ENCODE measurements around the gene AFF3. TPM values are rescaled to one million over a fixed set of nuclear protein-coding genes. Genes with fewer than 3 reads are reported as not detected.

Gene AFF3
- polyA plus RNA-seq, 3 donors, result 16.2 to 22.8 (median 18.5) TPM

DNA sequence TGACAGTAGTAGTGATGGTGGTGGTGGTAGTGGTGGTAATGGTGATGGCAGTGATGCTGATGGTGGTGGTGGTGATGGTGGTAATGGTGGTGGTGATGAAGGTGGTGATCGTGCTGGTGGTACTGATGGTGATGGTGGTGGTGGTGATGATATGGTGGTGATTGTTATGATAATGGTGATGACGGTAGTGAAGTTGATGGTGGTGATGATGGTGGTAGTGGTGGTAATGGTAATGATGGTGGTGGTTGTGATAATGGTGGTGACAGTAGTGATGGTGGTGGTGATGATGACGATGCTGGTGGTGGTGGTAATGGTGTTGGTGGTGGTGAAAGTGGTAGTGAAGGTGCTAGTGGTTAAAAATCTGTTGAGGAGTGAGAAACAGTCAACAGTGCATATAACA lies 125.6 kb downstream of the AFF3 start:
- DNase-seq (ENCODE audit: low read depth in 3 of 3, low spot score in 2 of 3), result no peak

DNA sequence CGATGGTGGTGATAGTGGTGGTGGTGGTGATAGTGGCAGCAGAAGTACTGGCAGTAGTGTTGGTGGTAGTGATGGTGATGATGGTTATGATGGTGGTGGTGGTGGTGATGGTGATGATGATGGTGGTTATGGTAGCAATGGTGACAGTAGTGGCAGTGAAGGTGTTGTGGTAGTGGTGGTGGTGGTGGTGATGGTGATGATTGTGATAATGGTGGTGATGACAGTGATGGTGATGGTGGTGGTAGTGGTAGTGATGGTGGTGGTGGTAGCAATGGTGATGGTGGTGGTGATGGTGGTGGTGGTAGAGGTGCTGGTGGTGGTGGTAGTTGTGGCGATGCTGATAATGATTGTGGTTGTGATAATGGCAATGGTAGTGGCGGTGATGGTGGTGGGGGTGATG lies 126.5 kb downstream of the AFF3 start:
- no peak for DNase-seq (ENCODE audit: low read depth in 3 of 3, low spot score in 2 of 3)

DNA sequence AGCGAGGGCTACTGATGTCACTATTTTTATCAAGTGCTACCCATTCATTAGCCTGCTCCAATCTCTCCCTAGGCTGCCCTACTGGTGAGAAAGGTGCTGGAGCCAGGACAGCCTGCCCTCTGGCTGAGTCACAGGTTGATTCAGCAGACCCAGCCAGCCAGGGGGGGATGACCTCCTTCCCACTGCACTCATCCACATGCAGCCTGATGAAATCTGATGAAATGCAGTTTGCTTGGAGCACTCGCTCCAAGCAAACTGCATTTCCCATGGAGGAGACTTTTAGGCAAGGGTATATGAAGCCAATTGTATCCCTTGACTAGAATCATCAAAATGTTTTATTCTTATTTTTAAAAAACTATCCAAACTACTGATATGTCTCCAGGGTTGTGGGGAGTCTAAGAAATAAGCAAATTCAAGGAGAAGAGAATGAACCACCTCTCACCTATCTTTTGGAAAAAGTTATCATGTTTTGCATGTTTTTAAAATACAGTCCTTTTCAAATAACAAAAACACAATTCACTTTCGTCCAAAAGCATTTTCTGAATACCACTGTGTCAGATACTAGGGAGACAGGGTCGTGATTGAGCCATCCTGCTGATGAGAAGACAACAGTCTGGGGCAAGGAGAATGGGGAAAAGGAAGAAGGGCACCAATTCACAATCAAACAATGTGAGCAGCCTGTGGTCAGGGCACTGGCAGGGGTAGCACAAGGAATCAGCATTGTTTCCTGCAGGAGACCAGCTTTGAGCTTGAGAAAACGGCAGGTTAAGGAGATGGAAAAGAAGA lies 128.3 kb downstream of the AFF3 start:
- no peak for DNase-seq (ENCODE audit: low read depth in 3 of 3, low spot score in 2 of 3)

DNA sequence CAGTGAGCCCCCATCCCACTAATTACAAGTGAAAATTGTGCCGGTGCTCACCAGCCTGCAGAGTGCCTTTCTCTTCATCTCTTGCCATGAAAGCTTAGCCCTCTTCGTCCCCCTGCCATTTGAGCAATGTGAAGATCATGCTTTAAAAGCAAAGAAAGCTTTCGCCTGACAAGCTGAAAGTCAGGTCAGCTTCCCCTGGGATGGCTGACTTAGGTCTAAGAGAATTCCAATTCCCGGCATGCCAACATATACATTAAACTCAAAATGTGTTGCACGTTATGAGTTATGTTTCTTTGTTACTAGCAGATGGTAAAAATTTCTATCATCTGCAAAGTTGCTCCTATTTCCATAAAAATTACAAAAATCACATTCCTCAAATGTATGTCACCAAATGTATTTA lies 129.8 kb downstream of the AFF3 start:
- no peak for DNase-seq (ENCODE audit: low read depth in 3 of 3, low spot score in 2 of 3)

DNA sequence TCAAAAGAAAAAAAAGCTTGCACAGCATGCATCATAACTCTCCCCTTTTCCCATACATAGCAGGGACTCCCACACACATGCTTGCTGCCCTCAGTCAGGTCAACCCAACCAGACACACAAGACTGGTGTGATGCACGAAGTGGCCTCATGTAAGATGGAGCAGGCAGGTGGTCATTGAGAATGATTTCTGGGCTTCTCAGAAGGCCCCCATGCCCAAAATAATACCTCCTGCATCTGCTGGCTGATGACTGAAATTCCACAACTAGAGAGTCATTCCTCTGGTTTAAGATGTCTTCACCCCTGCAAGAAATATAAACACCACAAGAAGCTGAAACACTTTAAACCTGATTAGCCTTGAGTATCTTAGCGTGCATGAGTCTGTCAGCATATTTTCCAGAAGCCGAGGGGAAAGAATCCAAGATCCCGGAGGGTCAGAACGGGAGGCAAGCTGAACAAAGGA lies 131.1 kb downstream of the AFF3 start:
- DNase-seq (ENCODE audit: low read depth in 3 of 3, low spot score in 2 of 3), result no peak

DNA sequence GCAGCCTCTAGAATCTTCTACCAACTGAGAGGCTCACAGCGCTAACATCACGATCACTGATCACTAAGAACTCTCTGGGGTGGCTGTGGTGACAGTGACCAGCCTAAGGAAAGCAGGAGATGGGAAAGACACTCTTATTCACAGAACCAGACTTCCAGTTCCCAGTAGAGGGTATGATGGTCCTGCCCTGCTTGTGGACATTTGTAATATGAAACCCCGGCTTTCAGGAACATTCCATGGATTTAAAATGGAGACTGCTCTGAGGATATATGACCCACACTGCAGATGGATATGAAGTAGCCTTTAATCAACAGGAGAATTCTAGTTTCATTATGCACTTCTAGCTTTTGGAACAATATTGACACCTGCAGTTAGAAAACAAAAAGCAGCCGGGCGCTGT lies 131.8 kb downstream of the AFF3 start:
- DNase-seq (ENCODE audit: low read depth in 3 of 3, low spot score in 2 of 3), result no peak

DNA sequence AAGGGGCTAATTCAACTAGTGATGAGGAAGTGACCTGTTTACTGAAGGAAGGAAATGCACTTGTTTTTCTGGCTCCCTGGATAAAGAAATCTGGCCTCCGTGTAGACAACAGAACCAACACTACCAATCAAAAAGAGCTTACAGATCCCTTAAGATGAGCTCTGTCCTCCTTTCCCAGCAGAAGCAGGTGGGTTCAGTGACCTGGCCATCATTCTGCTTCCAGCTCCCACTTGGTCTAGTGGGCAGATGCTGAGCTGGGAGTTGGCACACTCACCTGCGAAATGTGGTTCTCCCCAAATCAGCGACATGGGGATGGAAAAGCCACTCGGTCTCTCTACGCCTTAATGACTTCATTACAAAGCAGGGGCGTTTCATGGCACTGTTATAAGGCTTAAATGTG lies 132.6 kb downstream of the AFF3 start:
- DNase-seq (ENCODE audit: low read depth in 3 of 3, low spot score in 2 of 3), result no peak

DNA sequence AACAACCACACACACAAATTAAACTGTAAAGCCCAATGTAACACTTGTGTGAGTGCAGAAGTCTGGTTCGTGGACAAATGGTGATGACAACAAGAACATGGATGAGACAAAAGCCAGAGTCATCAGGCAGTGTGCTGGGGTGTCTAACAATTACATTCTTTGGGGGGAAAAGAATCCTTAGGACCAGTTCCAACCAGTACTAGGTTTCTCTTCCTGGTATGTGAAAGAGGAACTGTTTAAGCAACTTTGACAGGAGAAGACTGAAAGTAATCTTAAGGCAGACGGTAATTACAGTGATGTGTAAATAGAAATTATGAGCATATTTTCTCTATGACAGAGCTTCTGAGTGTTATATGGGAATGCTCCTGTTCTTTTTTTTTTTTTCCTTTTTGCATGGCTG lies 133.4 kb downstream of the AFF3 start:
- DNase-seq (ENCODE audit: low read depth in 3 of 3, low spot score in 2 of 3), result no peak

DNA sequence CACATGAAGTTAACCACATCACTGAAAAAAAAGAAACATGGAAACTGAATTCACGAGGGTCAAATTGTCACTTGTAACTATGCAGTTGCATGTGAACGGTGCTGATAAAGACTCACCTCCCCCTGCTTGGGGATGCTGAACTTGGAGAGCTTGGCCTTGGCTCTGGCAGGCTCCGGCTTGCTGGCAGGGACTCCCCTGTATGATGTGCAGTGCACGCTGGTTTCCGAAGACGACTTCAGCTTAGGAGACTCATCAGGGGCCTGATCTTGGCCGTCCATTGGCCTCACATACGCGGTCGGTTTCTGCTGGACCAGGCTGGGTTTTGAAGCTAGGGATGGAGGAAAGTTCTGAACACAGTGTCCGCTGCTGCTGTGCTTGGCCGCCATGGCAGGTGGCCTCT lies 135.9 kb downstream of the AFF3 start:
- DNase-seq (ENCODE audit: low read depth in 3 of 3, low spot score in 2 of 3), result no peak

DNA sequence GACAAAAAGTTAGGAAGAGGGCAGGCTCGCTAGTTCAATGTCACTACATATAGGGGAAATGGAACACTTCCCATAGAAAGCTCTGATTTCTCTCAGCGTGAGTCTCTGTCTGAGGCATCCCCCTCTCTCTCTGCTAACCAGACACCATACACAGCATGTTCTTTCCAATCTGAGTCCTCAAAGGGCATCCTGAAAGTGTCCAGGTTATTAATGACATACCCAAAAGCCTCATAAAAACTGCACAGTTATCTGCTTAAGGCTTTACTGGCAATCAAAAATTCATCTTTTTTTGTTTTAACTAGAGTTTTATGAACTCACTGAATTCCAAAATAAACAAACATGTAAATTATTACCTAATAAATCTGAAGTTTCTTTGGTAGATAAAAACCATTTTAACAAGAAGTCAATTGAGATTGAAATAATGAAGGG lies 137.4 kb downstream of the AFF3 start:
- DNase-seq (ENCODE audit: low read depth in 3 of 3, low spot score in 2 of 3), result no peak

DNA sequence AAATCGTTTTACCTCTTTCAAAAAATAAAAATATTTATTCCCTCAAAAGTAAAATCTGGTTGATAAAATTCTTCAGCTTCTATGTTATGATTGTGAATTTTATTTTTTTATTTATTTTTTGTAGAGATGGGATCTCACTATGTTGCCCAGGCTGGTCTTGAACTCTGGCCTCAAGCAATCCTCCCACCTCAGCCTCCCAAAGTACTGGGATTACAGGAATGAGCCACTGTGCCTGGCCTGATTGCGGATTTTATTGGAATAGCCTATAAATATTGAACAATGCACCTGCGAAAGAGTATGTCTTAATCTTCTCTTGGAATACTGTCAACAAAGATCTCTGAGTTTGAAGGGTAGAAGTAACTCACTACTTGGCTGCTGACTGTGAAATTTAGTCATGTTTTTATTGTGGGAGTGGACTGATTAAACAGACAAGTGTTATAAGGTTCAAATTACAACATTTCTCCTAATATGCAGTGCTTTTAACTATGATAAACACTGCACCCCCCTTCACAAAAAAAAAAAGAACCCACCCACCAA lies 138.0 kb downstream of the AFF3 start:
- no peak for DNase-seq (ENCODE audit: low read depth in 3 of 3, low spot score in 2 of 3)

DNA sequence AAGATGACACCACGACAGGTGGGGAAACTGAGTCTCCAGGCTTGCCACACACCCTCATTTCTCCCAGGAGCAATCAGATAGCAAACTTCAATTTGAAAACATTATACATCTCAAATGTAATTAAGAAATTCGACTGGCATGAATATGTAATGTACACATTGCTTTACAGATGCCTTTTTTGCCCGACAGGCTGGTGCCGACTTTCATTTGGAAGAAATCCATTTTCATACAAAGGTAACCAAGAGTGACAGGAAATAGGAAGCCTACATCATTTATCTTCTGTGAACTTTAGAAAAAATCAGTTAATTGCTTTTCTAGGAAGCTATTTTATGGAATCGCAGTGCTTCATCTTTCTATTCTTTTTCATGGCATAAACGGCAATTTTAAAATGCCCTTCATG lies 140.3 kb downstream of the AFF3 start:
- DNase-seq (ENCODE audit: low read depth in 3 of 3, low spot score in 2 of 3), result no peak

DNA sequence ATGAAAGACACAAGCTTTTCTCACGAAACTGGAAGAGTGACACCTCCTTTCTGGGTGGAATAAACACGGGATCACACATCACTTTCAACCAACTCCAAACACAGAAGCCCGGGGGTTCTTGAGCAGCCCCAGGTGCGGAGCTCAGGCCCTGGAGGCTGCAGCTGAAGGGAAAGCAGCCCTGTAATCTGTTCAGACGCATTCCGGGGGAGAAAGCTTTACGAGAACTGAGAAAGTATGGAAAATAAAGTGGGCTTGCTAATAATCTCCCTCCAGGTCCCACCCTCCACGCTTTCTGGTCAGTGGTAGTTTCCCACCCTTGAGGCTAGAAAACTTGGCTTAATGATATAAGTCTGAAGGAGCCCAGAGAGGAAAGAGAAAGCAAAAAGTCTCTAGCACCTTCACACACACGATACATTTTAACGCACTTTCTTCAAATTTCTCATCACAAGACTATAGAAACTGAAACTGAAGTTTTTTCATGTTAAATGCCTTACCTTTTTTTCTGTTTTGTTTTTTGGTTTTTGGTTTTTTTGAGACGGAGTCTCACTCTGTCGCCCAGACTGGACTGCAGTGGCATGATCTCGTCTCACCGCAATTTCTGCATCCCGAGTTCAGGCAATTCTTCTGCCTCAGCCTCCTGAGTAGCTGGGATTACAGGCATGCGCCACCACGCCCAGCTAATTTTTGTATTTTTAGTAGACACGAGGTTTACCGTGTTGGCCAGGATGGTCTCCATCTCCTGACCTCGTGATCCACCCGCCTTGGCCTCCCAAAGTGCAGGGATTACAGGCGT lies 141.3 kb downstream of the AFF3 start:
- no peak for DNase-seq (ENCODE audit: low read depth in 3 of 3, low spot score in 2 of 3)

DNA sequence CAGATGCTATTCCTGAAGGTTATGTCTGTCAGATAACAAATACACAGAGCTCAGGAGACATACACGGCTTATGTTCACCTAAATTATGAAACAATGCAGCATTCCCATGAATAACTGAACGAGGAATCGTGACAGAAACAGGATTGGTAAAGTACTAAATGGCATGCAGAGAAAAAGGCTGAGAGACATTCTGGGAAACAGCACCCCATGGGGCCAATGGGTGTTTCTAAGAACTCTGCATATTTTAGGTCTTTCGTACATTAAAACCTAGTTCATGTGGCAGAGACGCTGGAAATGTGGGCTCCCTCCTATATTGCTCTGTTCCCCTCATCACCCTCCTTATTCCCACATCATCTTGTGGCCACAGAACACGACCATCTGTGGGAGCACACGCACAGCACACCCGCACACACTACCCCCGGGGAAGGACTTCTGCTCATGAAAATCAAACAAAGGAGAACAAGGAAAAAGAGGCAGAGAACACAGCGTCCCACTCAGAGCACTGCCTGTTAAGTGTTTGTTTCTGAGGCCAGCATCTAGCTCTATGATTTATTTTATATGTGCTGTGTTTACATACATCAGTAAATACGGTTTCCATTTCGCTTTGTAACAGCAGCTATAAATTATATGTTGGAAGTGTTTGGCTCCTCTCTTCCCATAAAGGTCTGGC lies 143.6 kb downstream of the AFF3 start:
- no peak for DNase-seq (ENCODE audit: low read depth in 3 of 3, low spot score in 2 of 3)

DNA sequence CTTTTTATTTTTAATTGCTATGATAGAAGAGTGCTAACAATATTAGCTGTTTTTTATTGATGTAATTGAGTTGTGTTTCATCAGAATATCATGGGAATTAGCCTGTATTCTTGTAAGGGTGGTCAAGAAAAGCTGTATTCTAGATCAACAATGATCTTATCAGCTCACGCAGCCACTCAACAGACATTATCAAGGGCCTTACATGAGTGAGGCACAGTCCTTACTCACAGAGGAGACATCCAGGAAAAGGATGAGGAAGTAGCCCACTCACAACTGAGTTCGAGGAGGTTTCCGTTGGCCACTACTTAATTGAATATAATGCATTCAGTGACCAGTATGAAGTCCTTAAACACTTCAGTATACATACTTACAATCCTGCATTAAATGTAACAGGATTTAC lies 152.5 kb downstream of the AFF3 start:
- no peak for DNase-seq (ENCODE audit: low read depth in 3 of 3, low spot score in 2 of 3)

DNA sequence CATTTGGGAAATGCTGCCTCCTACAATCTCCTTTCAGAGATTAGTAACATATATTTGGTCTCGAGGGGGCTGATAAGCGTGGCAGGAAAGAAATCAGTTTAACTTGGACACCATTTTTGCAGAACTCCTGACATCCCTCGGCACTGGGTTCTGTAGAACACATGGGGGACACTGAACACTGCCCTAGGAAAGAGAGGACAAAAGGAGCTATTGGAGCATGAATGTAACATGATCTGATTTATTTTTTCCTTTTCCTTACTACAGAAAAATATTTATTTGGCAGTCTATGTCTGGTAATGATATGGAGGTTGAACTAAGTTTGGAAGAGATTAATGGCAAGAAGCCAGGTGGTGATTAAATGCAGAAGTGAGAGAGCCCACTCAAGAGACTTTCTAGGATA lies 153.8 kb downstream of the AFF3 start:
- DNase-seq (ENCODE audit: low read depth in 3 of 3, low spot score in 2 of 3), result no peak

DNA sequence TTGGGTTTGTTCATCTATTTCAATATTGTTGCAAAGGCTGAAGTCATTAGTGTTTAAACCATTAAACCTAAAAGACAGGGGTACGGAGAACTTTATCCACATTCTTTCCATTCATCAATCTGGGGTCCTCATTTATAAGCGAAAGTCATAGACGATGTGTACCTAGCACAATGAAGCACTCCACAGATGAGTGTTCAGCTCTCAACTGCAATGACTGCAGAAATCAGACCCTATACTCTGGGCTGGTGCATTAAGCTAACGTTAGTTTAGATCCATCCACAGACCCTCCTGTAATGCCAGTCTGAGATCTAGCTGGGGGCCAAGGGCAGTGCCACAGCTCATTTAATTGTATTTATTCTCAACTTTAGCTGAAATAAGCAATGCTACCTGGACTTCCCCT lies 155.2 kb downstream of the AFF3 start:
- DNase-seq (ENCODE audit: low read depth in 3 of 3, low spot score in 2 of 3), result no peak

DNA sequence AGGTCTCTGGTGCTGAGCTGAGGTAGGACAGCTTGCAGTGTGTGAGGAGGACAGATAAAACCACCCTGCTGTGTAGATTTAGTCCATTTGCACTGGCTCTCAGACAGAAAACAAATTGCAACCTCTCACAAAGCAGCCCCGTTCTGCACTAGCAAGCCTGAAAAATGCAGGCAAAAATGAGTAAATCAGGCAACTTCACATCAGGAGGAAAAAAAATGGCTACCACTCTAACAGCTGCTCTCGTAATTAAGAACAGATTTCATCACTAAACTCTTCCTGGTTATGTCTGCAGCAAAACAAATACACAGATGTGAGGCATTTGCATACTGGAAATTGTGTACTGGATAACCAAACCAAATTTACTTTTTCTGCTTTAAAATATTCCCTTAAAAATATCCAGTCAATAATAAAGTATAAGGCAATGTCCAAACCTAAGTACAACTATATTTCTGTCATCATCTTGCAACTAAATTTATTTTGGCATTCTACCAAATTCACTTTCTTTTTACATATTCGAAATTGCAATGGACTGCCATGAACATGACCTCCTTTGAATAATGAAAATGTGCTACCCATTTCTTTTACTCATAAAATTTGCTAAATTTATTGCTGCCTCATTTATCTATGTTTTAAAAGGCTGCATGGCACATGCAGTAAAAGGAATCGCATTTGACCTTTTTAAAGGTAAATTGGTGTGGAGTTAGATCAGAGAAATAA lies 157.4 kb downstream of the AFF3 start:
- DNase-seq (ENCODE audit: low read depth in 3 of 3, low spot score in 2 of 3), result peak in 1 of 3 donors; percentile 57

DNA sequence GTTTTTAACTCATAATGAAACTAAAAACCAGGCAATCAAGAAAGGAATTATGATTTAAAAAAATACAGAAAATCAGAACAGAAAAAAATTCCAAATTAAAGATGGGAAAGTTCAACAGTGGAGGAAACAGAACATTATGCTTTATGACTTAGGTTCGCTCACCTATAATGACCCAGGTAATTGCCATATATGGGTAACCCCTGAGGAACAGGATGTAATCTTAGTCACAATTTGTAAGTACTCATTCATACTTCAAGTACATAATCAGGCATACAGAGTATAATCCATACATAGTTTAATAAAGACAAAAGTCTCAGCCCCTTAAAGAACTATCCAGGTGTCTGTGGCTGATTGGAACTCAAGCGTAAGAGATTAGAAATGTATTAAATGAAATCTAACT lies 159.6 kb downstream of the AFF3 start:
- DNase-seq (ENCODE audit: low read depth in 3 of 3, low spot score in 2 of 3), result no peak

DNA sequence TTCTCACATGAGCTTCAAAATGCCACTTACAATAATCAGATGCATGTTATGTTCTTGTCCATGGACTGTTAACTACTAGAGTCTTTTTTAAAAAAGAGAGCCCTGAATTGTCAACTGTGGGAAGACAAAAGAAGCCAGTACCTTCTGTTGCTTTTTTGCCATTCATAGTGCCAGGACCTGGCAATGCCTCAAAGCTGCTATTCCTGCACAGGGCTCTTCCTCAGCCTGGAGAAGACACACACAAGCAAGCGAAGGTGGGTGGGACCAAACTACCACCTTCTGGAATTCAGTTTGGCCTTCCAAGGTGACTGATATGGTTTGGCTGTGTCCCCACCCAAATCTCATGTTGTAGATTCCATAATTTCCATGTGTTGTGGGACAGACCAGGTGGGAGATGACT lies 160.6 kb downstream of the AFF3 start:
- no peak for DNase-seq (ENCODE audit: low read depth in 3 of 3, low spot score in 2 of 3)

DNA sequence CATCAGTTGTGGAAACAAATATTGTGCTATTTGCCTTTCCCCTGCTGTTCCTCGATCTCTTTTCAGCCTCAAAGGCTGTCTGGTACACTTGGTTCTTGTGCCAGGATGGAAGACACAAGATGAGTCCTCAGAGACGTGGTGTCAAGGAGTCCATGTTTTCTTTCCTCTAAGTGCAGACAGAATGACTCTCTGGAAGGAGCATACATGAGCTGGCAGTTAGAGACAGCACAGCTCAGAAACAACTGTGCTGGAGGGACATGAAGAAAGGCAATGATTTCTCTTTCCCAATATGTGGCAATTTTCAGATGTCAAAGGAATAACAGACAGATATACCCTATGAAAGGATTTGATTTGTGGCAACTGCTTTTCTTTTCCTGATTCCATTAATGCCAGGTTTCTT lies 162.2 kb downstream of the AFF3 start:
- DNase-seq (ENCODE audit: low read depth in 3 of 3, low spot score in 2 of 3), result no peak

Data from right renal cortex interstitium (tissue), 3 donors.